Nephron progenitor cell (in vitro differentiated cells): ENCODE measurements around the gene TSPAN17.

Experiments used
- DNase-seq: peaks from one replicate; pipeline ENCODE4 v3.0.0; 2021
- H3K27ac Mint-ChIP-seq: 2 replicates; pipeline ENCODE4 v1.8.0; 2021; ENCODE audit warnings: mild to moderate bottlenecking, moderate library complexity, mixed read lengths
- H3K27me3 Mint-ChIP-seq: 2 replicates; pipeline ENCODE4 v1.8.0; 2021; ENCODE audit warnings: mild to moderate bottlenecking, low read depth, mixed read lengths; ENCODE audit not compliant: poor library complexity
- H3K36me3 Mint-ChIP-seq: 2 replicates; pipeline ENCODE4 v1.8.0; 2021; ENCODE audit warnings: low read depth, mixed read lengths
- H3K4me1 Mint-ChIP-seq: 2 replicates; pipeline ENCODE4 v1.8.0; 2021; ENCODE audit warnings: mixed read lengths
- H3K4me3 Mint-ChIP-seq: 2 replicates; pipeline ENCODE4 v1.8.0; 2021; ENCODE audit warnings: mild to moderate bottlenecking, moderate library complexity, mixed read lengths
- H3K9me3 Mint-ChIP-seq: 2 replicates; pipeline ENCODE4 v1.8.0; 2021; ENCODE audit warnings: mild to moderate bottlenecking, moderate library complexity, mixed read lengths
- TF ChIP-seq, protein P1 (sequence below): fragments of 200-600 bp; sonication (generic); IDR thresholded peaks from 2 replicates; pipeline ENCODE4 v1.5.0; 2021; ENCODE audit warnings: antibody characterized with exemption

The TSPAN17 gene

DNA sequence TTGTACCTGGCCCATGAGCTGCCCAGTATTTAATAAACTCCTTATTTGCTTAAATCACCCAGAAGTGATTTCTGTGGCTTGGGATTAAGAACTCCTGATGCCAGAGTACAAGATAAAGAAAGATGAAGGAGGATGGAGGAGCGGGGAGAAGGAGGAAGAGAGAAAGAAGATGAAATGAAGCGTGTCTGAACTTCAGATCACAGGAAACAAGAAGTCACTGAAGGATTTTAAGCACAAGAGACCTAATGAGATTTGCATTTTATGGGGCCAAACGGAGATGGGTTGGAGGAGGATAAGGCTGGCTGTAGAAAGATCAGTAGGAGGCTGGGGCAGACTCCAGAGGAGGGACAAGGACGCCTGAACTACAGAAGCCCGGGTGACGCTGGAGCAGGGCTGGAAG lies 13.7 kb upstream of the TSPAN17 start:
- DNase-seq = no peak
- Mint-ChIP-seq H3K27me3 (peaks cover 73% of the 10 kb centered on the region), H3K4me1 (peaks cover 30% of the 10 kb centered on the region), H3K4me3 (peak overlapping the region; percentile 12), H3K36me3 (no peaks in the 10 kb centered on the region), H3K27ac (no peak overlapping the region), H3K9me3 (peaks cover 11% of the 10 kb centered on the region)
- TF ChIP-seq, protein P1, sequence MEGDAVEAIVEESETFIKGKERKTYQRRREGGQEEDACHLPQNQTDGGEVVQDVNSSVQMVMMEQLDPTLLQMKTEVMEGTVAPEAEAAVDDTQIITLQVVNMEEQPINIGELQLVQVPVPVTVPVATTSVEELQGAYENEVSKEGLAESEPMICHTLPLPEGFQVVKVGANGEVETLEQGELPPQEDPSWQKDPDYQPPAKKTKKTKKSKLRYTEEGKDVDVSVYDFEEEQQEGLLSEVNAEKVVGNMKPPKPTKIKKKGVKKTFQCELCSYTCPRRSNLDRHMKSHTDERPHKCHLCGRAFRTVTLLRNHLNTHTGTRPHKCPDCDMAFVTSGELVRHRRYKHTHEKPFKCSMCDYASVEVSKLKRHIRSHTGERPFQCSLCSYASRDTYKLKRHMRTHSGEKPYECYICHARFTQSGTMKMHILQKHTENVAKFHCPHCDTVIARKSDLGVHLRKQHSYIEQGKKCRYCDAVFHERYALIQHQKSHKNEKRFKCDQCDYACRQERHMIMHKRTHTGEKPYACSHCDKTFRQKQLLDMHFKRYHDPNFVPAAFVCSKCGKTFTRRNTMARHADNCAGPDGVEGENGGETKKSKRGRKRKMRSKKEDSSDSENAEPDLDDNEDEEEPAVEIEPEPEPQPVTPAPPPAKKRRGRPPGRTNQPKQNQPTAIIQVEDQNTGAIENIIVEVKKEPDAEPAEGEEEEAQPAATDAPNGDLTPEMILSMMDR = no peak

DNA sequence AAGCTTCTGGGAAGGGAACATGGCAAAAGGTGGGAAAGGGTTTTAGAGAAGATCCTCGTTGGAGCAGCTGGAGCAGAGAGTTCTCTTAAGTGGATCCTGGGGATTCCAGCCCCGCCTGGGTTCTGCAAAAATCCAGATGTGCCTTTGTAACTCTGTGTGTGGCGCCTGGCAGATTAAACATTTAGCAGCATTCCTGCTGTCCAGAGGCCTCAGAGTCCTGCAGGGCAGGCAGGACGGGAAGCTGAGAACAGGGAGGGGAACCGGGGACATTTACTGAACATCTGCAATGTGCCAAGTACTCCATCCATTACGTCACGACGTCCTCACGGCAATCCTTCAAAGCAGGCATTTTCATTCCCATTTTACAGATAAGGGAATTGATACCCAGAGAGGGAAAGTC lies 10.9 kb upstream of the TSPAN17 start:
- no peak overlapping the region for H3K4me3 Mint-ChIP-seq
- H3K4me1 Mint-ChIP-seq = peaks cover 21% of the 10 kb centered on the region
- H3K36me3 Mint-ChIP-seq = no peaks in the 10 kb centered on the region
- H3K27ac Mint-ChIP-seq = no peak overlapping the region
- H3K27me3 Mint-ChIP-seq = peaks cover 49% of the 10 kb centered on the region
- H3K9me3 Mint-ChIP-seq = peaks cover 11% of the 10 kb centered on the region
- TF ChIP-seq, protein P1 = no peak
- DNase-seq = no peak

DNA sequence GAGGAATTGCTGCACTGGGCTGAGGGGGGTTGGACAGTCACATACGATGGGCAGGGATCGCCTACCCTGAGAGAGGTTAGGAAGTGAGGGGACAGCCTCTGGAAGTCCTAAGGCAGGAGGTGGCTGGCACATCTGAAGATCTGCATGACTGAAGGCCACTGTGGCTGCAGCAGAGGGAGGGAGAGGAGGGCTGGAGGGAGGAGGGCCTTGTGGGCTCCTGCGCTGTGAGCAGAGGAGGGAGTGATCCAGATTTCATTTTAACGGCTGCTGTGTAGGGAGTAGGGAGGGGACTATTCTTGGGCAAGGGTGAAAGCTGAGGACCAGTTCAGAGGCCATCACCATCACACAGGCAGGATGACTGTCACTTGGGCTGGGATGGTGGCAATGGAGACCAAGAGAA lies 9.7 kb upstream of the TSPAN17 start:
- H3K27me3 Mint-ChIP-seq = peaks cover 38% of the 10 kb centered on the region
- no peaks in the 10 kb centered on the region for H3K36me3 Mint-ChIP-seq
- DNase-seq = no peak
- H3K27ac Mint-ChIP-seq = no peak overlapping the region
- H3K9me3 Mint-ChIP-seq = peaks cover 11% of the 10 kb centered on the region
- H3K4me3 Mint-ChIP-seq = no peak overlapping the region
- H3K4me1 Mint-ChIP-seq = peaks cover 21% of the 10 kb centered on the region
- TF ChIP-seq, protein P1 = no peak

DNA sequence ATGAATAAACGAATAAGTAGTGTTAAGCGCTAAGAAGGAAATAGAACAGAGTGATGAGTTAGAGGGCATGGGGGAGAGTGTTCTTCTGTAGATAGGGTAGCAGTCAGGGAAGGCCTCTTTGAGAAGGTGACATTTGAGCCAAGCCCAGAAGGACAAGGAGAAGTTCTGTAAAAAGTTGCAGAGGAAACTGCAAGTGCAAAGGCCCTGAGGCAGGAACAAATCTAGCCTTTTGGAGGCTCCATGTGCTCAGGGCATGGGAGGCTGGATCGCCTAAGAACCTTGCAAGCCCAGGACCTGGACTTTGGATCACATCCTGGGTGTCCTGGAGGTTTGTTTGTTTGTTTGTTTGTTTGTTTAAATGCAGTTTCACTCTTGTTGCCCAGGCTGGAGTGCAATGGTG lies 8.8 kb upstream of the TSPAN17 start:
- Mint-ChIP-seq H3K9me3 (peaks cover 11% of the 10 kb centered on the region), H3K27ac (no peak overlapping the region), H3K4me1 (peaks cover 19% of the 10 kb centered on the region), H3K36me3 (no peaks in the 10 kb centered on the region), H3K4me3 (no peak overlapping the region), H3K27me3 (peaks cover 30% of the 10 kb centered on the region)
- no peak for DNase-seq
- TF ChIP-seq, protein P1 = no peak

- Mint-ChIP-seq H3K27me3 (peaks cover 23% of the 10 kb centered on the region), H3K9me3 (peaks cover 11% of the 10 kb centered on the region), H3K4me1 (peaks cover 12% of the 10 kb centered on the region), H3K27ac (no peak overlapping the region), H3K4me3 (no peak overlapping the region), H3K36me3 (no peaks in the 10 kb centered on the region)
- TF ChIP-seq, protein P1 = no peak
- no peak for DNase-seq
Measured at GRCh38 chr5:176639208-176639607, 8.1 kb upstream of the TSPAN17 start.

DNA sequence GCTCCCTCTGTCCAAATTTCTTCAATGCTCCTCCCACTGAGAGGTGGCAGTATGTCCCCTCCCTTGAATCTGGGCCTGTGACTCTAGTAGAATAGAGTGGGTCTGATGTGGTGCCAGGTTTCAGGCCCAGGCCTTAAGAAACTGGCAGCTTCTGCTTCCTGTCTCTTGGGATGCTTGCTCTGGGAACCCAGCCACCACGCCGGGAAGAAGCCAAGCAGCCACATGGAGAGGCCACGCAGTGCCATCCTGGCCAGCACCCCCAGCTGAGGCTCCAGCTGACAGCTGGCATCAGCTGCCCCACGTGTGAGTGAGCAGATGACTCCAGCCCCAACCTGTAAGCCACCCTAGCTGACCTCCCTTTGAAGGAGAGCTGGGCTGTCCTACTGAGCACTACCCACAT lies 7.3 kb upstream of the TSPAN17 start:
- Mint-ChIP-seq H3K4me1 (peaks cover 9% of the 10 kb centered on the region), H3K4me3 (no peak overlapping the region), H3K36me3 (no peaks in the 10 kb centered on the region), H3K9me3 (peaks cover 8% of the 10 kb centered on the region), H3K27me3 (peaks cover 18% of the 10 kb centered on the region), H3K27ac (no peak overlapping the region)
- no peak for DNase-seq
- TF ChIP-seq, protein P1 = no peak
